HEK293 (cell line): ENCODE data around the gene UBA52.

ENCODE experiments used
- GLIS1 ChIP-seq: fragments of 450-650 bp; formaldehyde crosslinking; IDR thresholded peaks from 2 replicates; pipeline ENCODE4 v1.5.1; 2016; ENCODE audit warnings: missing biosample characterization, missing genetic modification characterization
- HOXC10 ChIP-seq: sonication (generic); formaldehyde crosslinking; IDR thresholded peaks from 2 replicates; pipeline ENCODE4 v1.8.1; 2023; ENCODE audit warnings: mild to moderate bottlenecking, missing genetic modification reagents
- KLF1 ChIP-seq: fragments of 450-650 bp; formaldehyde crosslinking; IDR thresholded peaks from 2 replicates; pipeline ENCODE4 v1.5.1; 2016; ENCODE audit warnings: missing biosample characterization, missing genetic modification characterization
- KLF10 ChIP-seq: fragments of 450-650 bp; IDR thresholded peaks from 2 replicates; pipeline ENCODE4 v1.5.1; 2018; ENCODE audit warnings: missing biosample characterization, mild to moderate bottlenecking, missing genetic modification characterization
- REPIN1 ChIP-seq: fragments of 450-650 bp; formaldehyde crosslinking; IDR thresholded peaks from 2 replicates; pipeline ENCODE4 v1.5.1; 2017; ENCODE audit warnings: missing biosample characterization, missing genetic modification characterization, low read depth
- SCRT1 ChIP-seq: fragments of 450-650 bp; formaldehyde crosslinking; IDR thresholded peaks from 2 replicates; pipeline ENCODE4 v1.5.1; 2016; ENCODE audit warnings: missing biosample characterization, missing genetic modification characterization, borderline replicate concordance
- SP2 ChIP-seq: fragments of 450-650 bp; formaldehyde crosslinking; IDR thresholded peaks from 2 replicates; pipeline ENCODE4 v1.5.1; 2016; ENCODE audit warnings: missing biosample characterization, missing genetic modification characterization
- WT1 ChIP-seq: fragments of 450-650 bp; formaldehyde crosslinking; IDR thresholded peaks from 2 replicates; pipeline ENCODE4 v1.5.1; 2016; ENCODE audit warnings: missing biosample characterization, missing genetic modification characterization
- ZEB2 ChIP-seq: fragments of 450-650 bp; formaldehyde crosslinking; IDR thresholded peaks from 2 replicates; pipeline ENCODE4 v1.5.1; 2016; ENCODE audit warnings: missing biosample characterization, missing genetic modification characterization
- ZFP69B ChIP-seq: fragments of 450-650 bp; formaldehyde crosslinking; IDR thresholded peaks from 2 replicates; pipeline ENCODE4 v1.5.1; 2016; ENCODE audit warnings: missing biosample characterization, missing genetic modification characterization
- ZNF138 ChIP-seq: fragments of 450-650 bp; formaldehyde crosslinking; IDR thresholded peaks from 2 replicates; pipeline ENCODE4 v1.5.1; 2016; ENCODE audit warnings: missing biosample characterization, missing genetic modification characterization, borderline replicate concordance
- ZNF175 ChIP-seq: fragments of 450-650 bp; formaldehyde crosslinking; IDR thresholded peaks from 2 replicates; pipeline ENCODE4 v1.5.1; 2016; ENCODE audit warnings: missing biosample characterization, missing genetic modification characterization
- ZNF335 ChIP-seq: fragments of 450-650 bp; formaldehyde crosslinking; conservative IDR thresholded peaks from 2 replicates; pipeline ENCODE4 v1.5.1; 2016; ENCODE audit warnings: missing biosample characterization, missing genetic modification characterization
- ZNF366 ChIP-seq: fragments of 450-650 bp; formaldehyde crosslinking; conservative IDR thresholded peaks from 2 replicates; pipeline ENCODE4 v1.5.1; 2016; ENCODE audit warnings: missing biosample characterization, missing genetic modification characterization
- ZNF544 ChIP-seq: fragments of 450-650 bp; formaldehyde crosslinking; IDR thresholded peaks from 2 replicates; pipeline ENCODE4 v1.5.0; 2017; ENCODE audit warnings: missing biosample characterization, missing genetic modification characterization
- ZNF561 ChIP-seq: fragments of 450-650 bp; IDR thresholded peaks from 2 replicates; pipeline ENCODE4 v1.5.1; 2018; ENCODE audit warnings: missing biosample characterization, missing genetic modification characterization, borderline replicate concordance
- ZNF670 ChIP-seq: fragments of 450-650 bp; formaldehyde crosslinking; IDR thresholded peaks from 2 replicates; pipeline ENCODE4 v1.5.1; 2016; ENCODE audit warnings: missing biosample characterization, missing genetic modification characterization, low read depth
- ZNF701 ChIP-seq: fragments of 450-650 bp; formaldehyde crosslinking; IDR thresholded peaks from 2 replicates; pipeline ENCODE4 v1.5.1; 2016; ENCODE audit warnings: missing biosample characterization, missing genetic modification characterization
- ZNF776 ChIP-seq: fragments of 450-650 bp; formaldehyde crosslinking; IDR thresholded peaks from 2 replicates; pipeline ENCODE4 v1.5.0; 2017; ENCODE audit warnings: missing biosample characterization, missing genetic modification characterization, borderline replicate concordance
- TF ChIP-seq, protein P1 (sequence below): fragments of 450-650 bp; formaldehyde crosslinking; IDR thresholded peaks from 2 replicates; pipeline ENCODE4 v1.5.1; 2016; ENCODE audit warnings: missing biosample characterization, missing genetic modification characterization
- TF ChIP-seq, protein P2 (sequence below): fragments of 450-650 bp; formaldehyde crosslinking; IDR thresholded peaks from 2 replicates; pipeline ENCODE4 v1.5.1; 2016; ENCODE audit warnings: missing biosample characterization, missing genetic modification characterization
- TF ChIP-seq, protein P3 (sequence below): sonication (generic); formaldehyde crosslinking; IDR thresholded peaks from 2 replicates; pipeline ENCODE4 v1.8.1; 2022; ENCODE audit warnings: mild to moderate bottlenecking, moderate library complexity, missing genetic modification reagents
- TF ChIP-seq, protein P4 (sequence below): fragments of 450-650 bp; formaldehyde crosslinking; IDR thresholded peaks from 2 replicates; pipeline ENCODE4 v1.5.1; 2016; ENCODE audit warnings: missing biosample characterization, missing genetic modification characterization
- TF ChIP-seq, protein P5 (sequence below): fragments of 450-650 bp; formaldehyde crosslinking; conservative IDR thresholded peaks from 2 replicates; pipeline ENCODE4 v1.5.1; 2016; ENCODE audit warnings: low read depth, missing biosample characterization, missing genetic modification characterization
- TF ChIP-seq, protein P6 (sequence below): fragments of 450-650 bp; formaldehyde crosslinking; IDR thresholded peaks from 2 replicates; pipeline ENCODE4 v1.5.0; 2017; ENCODE audit warnings: missing biosample characterization, missing genetic modification characterization, borderline replicate concordance

The UBA52 gene

DNA sequence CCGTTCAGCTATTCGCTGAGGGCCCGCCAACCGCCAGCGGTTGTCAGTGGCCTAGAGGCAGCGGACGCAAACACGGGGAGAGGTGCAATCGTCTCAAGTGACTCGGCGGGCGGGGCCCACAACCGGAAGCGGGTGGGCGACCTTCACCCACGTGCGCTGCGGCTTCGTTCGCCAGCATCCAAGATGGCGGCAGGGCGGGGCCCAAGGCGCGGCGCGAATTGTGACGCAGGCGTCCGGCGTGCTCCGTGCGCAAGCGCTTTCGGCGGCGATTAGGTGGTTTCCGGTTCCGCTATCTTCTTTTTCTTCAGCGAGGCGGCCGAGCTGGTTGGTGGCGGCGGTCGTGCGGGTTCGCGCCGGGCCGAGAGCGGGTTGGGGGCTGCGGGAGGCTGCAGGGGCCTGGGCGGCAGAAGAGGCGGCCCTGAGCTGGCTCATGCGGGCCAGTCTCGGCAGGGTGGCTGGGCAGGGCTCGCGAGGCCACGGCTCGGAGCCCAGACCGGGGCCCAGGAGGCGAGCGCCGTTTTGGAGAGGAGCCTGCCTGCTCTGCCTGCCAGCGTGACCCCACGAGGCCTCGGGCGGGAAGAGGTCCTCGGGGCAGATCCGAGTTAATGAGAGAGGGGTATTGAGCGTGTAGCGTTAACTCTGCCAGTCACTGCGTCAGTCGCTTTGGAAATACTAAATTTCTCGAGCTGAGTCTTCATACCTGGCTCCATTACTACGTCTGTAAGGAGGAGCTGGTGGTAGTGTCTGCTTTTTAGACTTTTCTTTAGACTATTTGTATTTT is at the start of gene UBA52 (continued):
- TF ChIP-seq GLIS1 (tag by site-specific recombination) (peak; percentile 46; the same call in 1 of the 2 replicates), ZNF138 (tag by site-specific recombination) (no peak), SCRT1 (no peak), REPIN1 (peak; percentile 84; the same call in 1 of the 2 replicates), ZNF561 (tag by site-specific recombination) (peak; percentile 84; the same call in 1 of the 2 replicates), ZFP69B (tag by site-specific recombination) (peak; percentile 98), ZNF670 (tag by site-specific recombination) (no peak), ZNF175 (tag by site-specific recombination) (no peak), WT1 (tag by site-specific recombination) (peak; percentile 26; the same call in 1 of the 2 replicates), ZNF544 (tag by site-specific recombination) (no peak), KLF10 (peak; percentile 87), KLF1 (tag by site-specific recombination) (peak; percentile 96), HOXC10 (CRISPR knock-in tag) (peak; percentile 90; the same call in 1 of the 2 replicates), ZNF366 (tag by site-specific recombination) (peak; percentile 49; the same call in 1 of the 2 replicates), SP2 (tag by site-specific recombination) (peak; percentile 91), ZNF701 (no peak), ZNF335 (tag by site-specific recombination) (peak; percentile 63), ZNF776 (tag by site-specific recombination) (no peak), ZEB2 (tag by site-specific recombination) (peak; percentile 76; the same call in 1 of the 2 replicates)
- TF ChIP-seq, protein P1, sequence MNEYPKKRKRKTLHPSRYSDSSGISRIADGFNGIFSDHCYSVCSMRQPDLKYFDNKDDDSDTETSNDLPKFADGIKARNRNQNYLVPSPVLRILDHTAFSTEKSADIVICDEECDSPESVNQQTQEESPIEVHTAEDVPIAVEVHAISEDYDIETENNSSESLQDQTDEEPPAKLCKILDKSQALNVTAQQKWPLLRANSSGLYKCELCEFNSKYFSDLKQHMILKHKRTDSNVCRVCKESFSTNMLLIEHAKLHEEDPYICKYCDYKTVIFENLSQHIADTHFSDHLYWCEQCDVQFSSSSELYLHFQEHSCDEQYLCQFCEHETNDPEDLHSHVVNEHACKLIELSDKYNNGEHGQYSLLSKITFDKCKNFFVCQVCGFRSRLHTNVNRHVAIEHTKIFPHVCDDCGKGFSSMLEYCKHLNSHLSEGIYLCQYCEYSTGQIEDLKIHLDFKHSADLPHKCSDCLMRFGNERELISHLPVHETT = peak; percentile 70
- TF ChIP-seq, protein P2, sequence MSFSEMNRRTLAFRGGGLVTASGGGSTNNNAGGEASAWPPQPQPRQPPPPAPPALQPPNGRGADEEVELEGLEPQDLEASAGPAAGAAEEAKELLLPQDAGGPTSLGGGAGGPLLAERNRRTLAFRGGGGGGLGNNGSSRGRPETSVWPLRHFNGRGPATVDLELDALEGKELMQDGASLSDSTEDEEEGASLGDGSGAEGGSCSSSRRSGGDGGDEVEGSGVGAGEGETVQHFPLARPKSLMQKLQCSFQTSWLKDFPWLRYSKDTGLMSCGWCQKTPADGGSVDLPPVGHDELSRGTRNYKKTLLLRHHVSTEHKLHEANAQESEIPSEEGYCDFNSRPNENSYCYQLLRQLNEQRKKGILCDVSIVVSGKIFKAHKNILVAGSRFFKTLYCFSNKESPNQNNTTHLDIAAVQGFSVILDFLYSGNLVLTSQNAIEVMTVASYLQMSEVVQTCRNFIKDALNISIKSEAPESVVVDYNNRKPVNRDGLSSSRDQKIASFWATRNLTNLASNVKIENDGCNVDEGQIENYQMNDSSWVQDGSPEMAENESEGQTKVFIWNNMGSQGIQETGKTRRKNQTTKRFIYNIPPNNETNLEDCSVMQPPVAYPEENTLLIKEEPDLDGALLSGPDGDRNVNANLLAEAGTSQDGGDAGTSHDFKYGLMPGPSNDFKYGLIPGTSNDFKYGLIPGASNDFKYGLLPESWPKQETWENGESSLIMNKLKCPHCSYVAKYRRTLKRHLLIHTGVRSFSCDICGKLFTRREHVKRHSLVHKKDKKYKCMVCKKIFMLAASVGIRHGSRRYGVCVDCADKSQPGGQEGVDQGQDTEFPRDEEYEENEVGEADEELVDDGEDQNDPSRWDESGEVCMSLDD (tag by site-specific recombination) = no peak
- TF ChIP-seq, protein P3, sequence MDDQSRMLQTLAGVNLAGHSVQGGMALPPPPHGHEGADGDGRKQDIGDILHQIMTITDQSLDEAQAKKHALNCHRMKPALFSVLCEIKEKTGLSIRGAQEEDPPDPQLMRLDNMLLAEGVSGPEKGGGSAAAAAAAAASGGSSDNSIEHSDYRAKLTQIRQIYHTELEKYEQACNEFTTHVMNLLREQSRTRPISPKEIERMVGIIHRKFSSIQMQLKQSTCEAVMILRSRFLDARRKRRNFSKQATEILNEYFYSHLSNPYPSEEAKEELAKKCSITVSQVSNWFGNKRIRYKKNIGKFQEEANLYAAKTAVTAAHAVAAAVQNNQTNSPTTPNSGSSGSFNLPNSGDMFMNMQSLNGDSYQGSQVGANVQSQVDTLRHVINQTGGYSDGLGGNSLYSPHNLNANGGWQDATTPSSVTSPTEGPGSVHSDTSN = peak; percentile 86
- TF ChIP-seq, protein P4, sequence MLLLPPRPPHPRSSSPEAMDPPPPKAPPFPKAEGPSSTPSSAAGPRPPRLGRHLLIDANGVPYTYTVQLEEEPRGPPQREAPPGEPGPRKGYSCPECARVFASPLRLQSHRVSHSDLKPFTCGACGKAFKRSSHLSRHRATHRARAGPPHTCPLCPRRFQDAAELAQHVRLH (tag by site-specific recombination) = no peak
- TF ChIP-seq, protein P5, sequence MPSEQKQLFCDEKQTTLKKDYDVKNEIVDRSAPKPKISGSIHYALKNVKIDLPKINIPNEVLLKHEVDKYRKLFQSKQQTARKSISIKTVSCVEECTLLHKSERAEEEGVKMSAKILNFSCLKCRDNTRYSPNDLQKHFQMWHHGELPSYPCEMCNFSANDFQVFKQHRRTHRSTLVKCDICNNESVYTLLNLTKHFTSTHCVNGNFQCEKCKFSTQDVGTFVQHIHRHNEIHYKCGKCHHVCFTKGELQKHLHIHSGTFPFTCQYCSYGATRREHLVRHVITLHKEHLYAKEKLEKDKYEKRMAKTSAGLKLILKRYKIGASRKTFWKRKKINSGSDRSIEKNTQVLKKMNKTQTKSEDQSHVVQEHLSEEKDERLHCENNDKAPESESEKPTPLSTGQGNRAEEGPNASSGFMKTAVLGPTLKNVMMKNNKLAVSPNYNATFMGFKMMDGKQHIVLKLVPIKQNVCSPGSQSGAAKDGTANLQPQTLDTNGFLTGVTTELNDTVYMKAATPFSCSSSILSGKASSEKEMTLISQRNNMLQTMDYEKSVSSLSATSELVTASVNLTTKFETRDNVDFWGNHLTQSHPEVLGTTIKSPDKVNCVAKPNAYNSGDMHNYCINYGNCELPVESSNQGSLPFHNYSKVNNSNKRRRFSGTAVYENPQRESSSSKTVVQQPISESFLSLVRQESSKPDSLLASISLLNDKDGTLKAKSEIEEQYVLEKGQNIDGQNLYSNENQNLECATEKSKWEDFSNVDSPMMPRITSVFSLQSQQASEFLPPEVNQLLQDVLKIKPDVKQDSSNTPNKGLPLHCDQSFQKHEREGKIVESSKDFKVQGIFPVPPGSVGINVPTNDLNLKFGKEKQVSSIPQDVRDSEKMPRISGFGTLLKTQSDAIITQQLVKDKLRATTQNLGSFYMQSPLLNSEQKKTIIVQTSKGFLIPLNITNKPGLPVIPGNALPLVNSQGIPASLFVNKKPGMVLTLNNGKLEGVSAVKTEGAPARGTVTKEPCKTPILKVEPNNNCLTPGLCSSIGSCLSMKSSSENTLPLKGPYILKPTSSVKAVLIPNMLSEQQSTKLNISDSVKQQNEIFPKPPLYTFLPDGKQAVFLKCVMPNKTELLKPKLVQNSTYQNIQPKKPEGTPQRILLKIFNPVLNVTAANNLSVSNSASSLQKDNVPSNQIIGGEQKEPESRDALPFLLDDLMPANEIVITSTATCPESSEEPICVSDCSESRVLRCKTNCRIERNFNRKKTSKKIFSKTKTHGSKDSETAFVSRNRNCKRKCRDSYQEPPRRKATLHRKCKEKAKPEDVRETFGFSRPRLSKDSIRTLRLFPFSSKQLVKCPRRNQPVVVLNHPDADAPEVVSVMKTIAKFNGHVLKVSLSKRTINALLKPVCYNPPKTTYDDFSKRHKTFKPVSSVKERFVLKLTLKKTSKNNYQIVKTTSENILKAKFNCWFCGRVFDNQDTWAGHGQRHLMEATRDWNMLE = peak; percentile 41; the same call in 1 of the 2 replicates
- TF ChIP-seq, protein P6, sequence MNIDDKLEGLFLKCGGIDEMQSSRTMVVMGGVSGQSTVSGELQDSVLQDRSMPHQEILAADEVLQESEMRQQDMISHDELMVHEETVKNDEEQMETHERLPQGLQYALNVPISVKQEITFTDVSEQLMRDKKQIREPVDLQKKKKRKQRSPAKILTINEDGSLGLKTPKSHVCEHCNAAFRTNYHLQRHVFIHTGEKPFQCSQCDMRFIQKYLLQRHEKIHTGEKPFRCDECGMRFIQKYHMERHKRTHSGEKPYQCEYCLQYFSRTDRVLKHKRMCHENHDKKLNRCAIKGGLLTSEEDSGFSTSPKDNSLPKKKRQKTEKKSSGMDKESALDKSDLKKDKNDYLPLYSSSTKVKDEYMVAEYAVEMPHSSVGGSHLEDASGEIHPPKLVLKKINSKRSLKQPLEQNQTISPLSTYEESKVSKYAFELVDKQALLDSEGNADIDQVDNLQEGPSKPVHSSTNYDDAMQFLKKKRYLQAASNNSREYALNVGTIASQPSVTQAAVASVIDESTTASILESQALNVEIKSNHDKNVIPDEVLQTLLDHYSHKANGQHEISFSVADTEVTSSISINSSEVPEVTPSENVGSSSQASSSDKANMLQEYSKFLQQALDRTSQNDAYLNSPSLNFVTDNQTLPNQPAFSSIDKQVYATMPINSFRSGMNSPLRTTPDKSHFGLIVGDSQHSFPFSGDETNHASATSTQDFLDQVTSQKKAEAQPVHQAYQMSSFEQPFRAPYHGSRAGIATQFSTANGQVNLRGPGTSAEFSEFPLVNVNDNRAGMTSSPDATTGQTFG (tag by site-specific recombination) = no peak
